GM12872 (cell line): ENCODE results near the gene NOXRED1.

ENCODE experiments used
- TF ChIP-seq, protein P1 (sequence below): IDR thresholded peaks from 3 replicates; pipeline ENCODE4 v1.5.1; 2011; ENCODE audit warnings: low read depth, mild to moderate bottlenecking, low read length, moderate library complexity; ENCODE audit not compliant: insufficient read depth

Gene NOXRED1

GRCh38 chr14:77375164-77375950 is 48.0 kb downstream of the NOXRED1 start:
- TF ChIP-seq, protein P1, sequence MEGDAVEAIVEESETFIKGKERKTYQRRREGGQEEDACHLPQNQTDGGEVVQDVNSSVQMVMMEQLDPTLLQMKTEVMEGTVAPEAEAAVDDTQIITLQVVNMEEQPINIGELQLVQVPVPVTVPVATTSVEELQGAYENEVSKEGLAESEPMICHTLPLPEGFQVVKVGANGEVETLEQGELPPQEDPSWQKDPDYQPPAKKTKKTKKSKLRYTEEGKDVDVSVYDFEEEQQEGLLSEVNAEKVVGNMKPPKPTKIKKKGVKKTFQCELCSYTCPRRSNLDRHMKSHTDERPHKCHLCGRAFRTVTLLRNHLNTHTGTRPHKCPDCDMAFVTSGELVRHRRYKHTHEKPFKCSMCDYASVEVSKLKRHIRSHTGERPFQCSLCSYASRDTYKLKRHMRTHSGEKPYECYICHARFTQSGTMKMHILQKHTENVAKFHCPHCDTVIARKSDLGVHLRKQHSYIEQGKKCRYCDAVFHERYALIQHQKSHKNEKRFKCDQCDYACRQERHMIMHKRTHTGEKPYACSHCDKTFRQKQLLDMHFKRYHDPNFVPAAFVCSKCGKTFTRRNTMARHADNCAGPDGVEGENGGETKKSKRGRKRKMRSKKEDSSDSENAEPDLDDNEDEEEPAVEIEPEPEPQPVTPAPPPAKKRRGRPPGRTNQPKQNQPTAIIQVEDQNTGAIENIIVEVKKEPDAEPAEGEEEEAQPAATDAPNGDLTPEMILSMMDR: no peak

DNA sequence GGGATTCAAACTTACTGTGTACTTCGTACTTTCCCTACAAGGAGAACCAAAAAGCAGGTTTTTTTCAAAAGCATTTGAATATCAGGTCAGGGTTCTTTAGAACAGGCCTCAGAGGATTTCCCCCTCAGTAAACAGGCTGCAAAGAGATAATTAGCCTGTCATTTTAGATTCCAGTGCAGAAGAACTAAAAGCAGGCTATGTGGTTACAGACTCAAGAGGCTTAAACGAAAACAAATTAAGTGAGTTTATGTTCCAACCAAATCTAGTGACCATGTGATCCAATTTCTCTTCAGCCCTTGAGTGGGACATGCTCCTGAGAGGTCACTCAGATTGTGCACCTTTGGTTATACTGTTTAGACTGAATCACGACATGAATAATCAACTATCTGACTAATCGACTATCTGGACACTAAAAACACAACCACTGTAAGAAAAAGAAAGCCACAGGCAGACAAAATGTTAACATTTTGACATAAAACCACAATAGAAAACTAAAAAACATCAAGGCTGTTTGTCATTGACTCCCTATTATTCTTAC is 51.0 kb downstream of the NOXRED1 start:
- TF ChIP-seq, protein P1: no peak

- TF ChIP-seq, protein P1: no peak
These were observed 54.0 kb downstream of the NOXRED1 start for GRCh38 chr14:77369285-77369684.

DNA sequence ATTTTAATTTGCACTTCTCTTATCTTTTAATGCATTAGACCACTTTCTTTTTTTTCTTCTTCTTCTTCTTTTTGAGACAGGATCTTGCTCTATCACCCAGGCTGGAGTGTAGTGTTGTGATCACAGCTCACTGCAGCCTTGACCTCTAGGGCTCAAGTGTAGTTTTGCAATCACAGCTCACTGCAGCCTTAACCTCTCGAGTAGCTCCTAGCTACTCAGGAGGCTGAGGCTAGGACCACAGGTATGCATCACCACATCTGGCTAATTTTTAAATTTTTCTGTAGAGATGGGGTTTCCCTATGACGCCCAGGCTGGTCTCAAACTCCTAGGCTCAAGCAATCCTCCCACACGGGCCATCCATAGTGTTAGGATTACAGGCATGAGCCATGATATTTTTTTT is 59.2 kb downstream of the NOXRED1 start:
- TF ChIP-seq, protein P1: no peak

DNA sequence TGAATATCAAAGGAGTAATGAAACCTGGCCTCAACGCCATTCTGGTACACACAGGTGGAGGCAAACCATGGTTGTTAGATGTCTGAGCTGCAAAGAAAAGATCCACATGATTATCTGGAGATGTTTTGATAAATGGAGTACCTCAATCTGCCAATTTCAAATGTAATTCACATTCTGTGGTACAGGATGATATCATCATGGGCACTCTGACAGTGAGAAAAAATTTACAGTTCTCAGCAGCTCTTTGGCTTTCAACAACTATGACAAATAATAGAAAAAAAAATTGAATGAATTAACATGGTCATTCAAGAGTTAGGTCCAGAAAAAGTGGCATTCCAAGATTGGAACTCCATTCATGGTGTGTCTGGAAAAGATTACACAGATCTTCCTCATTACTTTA is 63.7 kb downstream of the NOXRED1 start:
- TF ChIP-seq, protein P1: no peak

DNA sequence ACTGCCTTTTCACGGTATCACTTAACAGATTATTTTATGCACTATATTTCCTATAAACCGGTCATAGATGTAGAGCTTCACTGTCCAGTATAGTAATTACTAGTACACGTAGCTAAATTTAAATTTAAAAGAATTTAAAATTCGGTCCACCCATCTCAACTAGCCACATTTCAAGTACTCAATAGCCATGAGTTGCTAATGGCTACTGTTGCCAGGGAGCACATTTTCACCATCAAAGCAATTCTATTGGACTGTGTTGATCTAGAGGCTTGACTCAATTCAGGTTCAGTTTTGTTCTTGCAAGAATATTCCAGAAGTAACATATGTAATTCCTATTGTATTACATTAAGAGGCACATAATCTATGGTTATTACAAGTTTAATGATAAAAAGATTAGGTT is 66.4 kb downstream of the NOXRED1 start:
- TF ChIP-seq, protein P1: no peak

DNA sequence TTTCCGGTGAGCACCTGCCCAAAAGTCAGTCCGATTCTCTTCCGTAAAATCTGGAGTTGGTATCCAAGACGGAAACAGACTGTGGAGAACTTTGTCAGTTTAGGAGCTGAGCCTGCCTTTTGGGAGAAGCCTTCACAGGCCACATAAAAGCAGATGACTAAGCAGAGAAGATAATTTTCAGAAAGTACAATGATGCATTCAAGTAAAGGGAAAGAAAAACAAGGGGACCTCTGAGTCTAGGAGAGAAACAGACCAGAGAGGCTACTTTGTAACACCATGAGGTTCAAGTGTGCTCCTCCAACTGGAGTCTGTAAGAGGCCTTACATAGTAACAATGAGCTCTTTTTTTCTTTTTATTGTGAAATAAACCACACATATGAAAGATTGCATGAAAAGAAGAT is 67.5 kb downstream of the NOXRED1 start:
- TF ChIP-seq, protein P1: no peak
